ENCODE data around the gene TMEM52B.
"Not testable (repeated sequence)": the region's sequence is repeated elsewhere in the genome, so short reads cannot be mapped to it uniquely, and the experiment has no call there.

TMEM52B gene

GRCh38 chr12:10194160-10194670 lies 15.4 kb downstream of the TMEM52B start:
- Histone ChIP-seq H3K23ac (ENCODE audit: low read length in 2 of 2) (no peak overlapping the region), H2AK5ac (ENCODE audit: low read length, severe bottlenecking) (no peak overlapping the region), H2AFZ (ENCODE audit: low read depth, low read length) (no peak overlapping the region), H3K4me3 (ENCODE audit: insufficient read depth in 1 of 2, low read depth in 1 of 2, low read length in 2 of 2) (no peak overlapping the region), H3K4me1 (ENCODE audit: control insufficient read depth, insufficient read depth, low read depth, low read length) (peaks cover 4% of the 10 kb centered on the region), H3K18ac (ENCODE audit: low read depth in 1 of 2, low read length in 2 of 2) (no peak overlapping the region), H2BK15ac (ENCODE audit: low read depth, poor library complexity, severe bottlenecking) (no peak overlapping the region), H3K4me2 (ENCODE audit: low read length, poor library complexity, severe bottlenecking) (no peak overlapping the region), H3K14ac (ENCODE audit: low read length in 2 of 2) (no peak overlapping the region), H3K79me1 (replicated peaks; ENCODE audit: low read length, poor library complexity, severe bottlenecking) (no peaks in the 10 kb centered on the region), H2BK12ac (ENCODE audit: low read length in 2 of 2) (no peak overlapping the region), H3K9ac (ENCODE audit: low read length) (no peak overlapping the region), H3K36me3 (ENCODE audit: control insufficient read depth in 1 of 2, insufficient read depth in 2 of 2, low read depth in 1 of 2, low read length in 2 of 2) (no peaks in the 10 kb centered on the region), H2BK120ac (ENCODE audit: low read depth, low read length) (no peak overlapping the region), H3K4ac (ENCODE audit: low read depth in 1 of 2, low read length in 2 of 2) (no peak overlapping the region), H3K27me3 (ENCODE audit: control insufficient read depth in 1 of 2, insufficient read depth in 1 of 2, low read length in 2 of 2) (no peaks in the 10 kb centered on the region), H3K9me3 (ENCODE audit: control insufficient read depth, low read length) (no peaks in the 10 kb centered on the region), H4K8ac (ENCODE audit: low read length) (no peak overlapping the region), H4K91ac (ENCODE audit: low read length) (no peak overlapping the region), H2BK5ac (ENCODE audit: low read depth, low read length, poor library complexity, severe bottlenecking) (no peak overlapping the region), H3K27ac (ENCODE audit: low read length, poor library complexity, severe bottlenecking) (no peak overlapping the region)
- DNase-seq: no peak
- WGBS: 75% methylated on average over 3 of the region's 3 CpGs

- H3K14ac ChIP-seq (ENCODE audit: low read length in 2 of 2): no peak overlapping the region
- H4K8ac ChIP-seq (ENCODE audit: low read length): no peak overlapping the region
- no peaks in the 10 kb centered on the region for H3K79me1 ChIP-seq (replicated peaks; ENCODE audit: low read length, poor library complexity, severe bottlenecking)
- H4K91ac ChIP-seq (ENCODE audit: low read length): no peak overlapping the region
- H3K18ac ChIP-seq (ENCODE audit: low read depth in 1 of 2, low read length in 2 of 2): no peak overlapping the region
- H2AFZ ChIP-seq (ENCODE audit: low read depth, low read length): no peak overlapping the region
- H2AK5ac ChIP-seq (ENCODE audit: low read length, severe bottlenecking): no peak overlapping the region
- no peak overlapping the region for H3K4me2 ChIP-seq (ENCODE audit: low read length, poor library complexity, severe bottlenecking)
- H3K4ac ChIP-seq (ENCODE audit: low read depth in 1 of 2, low read length in 2 of 2): no peak overlapping the region
- no peaks in the 10 kb centered on the region for H3K9me3 ChIP-seq (ENCODE audit: control insufficient read depth, low read length)
- WGBS: 90% methylated on average over 10 of the region's 10 CpGs
- H2BK12ac ChIP-seq (ENCODE audit: low read length in 2 of 2): no peak overlapping the region
- H2BK15ac ChIP-seq (ENCODE audit: low read depth, poor library complexity, severe bottlenecking): no peak overlapping the region
- no peak overlapping the region for H2BK5ac ChIP-seq (ENCODE audit: low read depth, low read length, poor library complexity, severe bottlenecking)
- no peaks in the 10 kb centered on the region for H3K27me3 ChIP-seq (ENCODE audit: control insufficient read depth in 1 of 2, insufficient read depth in 1 of 2, low read length in 2 of 2)
- DNase-seq: no peak
- H3K4me3 ChIP-seq (ENCODE audit: insufficient read depth in 1 of 2, low read depth in 1 of 2, low read length in 2 of 2): no peak overlapping the region
- no peak overlapping the region for H3K23ac ChIP-seq (ENCODE audit: low read length in 2 of 2)
- no peak overlapping the region for H3K27ac ChIP-seq (ENCODE audit: low read length, poor library complexity, severe bottlenecking)
- H3K9ac ChIP-seq (ENCODE audit: low read length): no peak overlapping the region
- no peaks in the 10 kb centered on the region for H3K36me3 ChIP-seq (ENCODE audit: control insufficient read depth in 1 of 2, insufficient read depth in 2 of 2, low read depth in 1 of 2, low read length in 2 of 2)
- H3K4me1 ChIP-seq (ENCODE audit: control insufficient read depth, insufficient read depth, low read depth, low read length): peaks cover 1% of the 10 kb centered on the region
- no peak overlapping the region for H2BK120ac ChIP-seq (ENCODE audit: low read depth, low read length)
Observed at GRCh38 chr12:10196210-10196609, 17.4 kb downstream of the TMEM52B start.

GRCh38 chr12:10197879-10198278 lies 19.0 kb downstream of the TMEM52B start:
- Histone ChIP-seq H3K23ac (ENCODE audit: low read length in 2 of 2) (no peak overlapping the region), H3K36me3 (ENCODE audit: control insufficient read depth in 1 of 2, insufficient read depth in 2 of 2, low read depth in 1 of 2, low read length in 2 of 2) (no peaks in the 10 kb centered on the region), H2BK15ac (ENCODE audit: low read depth, poor library complexity, severe bottlenecking) (no peak overlapping the region), H2AK5ac (ENCODE audit: low read length, severe bottlenecking) (no peak overlapping the region), H4K91ac (ENCODE audit: low read length) (no peak overlapping the region), H3K4me2 (ENCODE audit: low read length, poor library complexity, severe bottlenecking) (no peak overlapping the region), H2BK12ac (ENCODE audit: low read length in 2 of 2) (no peak overlapping the region), H3K4ac (ENCODE audit: low read depth in 1 of 2, low read length in 2 of 2) (no peak overlapping the region), H3K4me1 (ENCODE audit: control insufficient read depth, insufficient read depth, low read depth, low read length) (no peaks in the 10 kb centered on the region), H3K9ac (ENCODE audit: low read length) (no peak overlapping the region), H4K8ac (ENCODE audit: low read length) (no peak overlapping the region), H3K27me3 (ENCODE audit: control insufficient read depth in 1 of 2, insufficient read depth in 1 of 2, low read length in 2 of 2) (no peaks in the 10 kb centered on the region), H3K4me3 (ENCODE audit: insufficient read depth in 1 of 2, low read depth in 1 of 2, low read length in 2 of 2) (no peak overlapping the region), H3K18ac (ENCODE audit: low read depth in 1 of 2, low read length in 2 of 2) (no peak overlapping the region), H2BK120ac (ENCODE audit: low read depth, low read length) (no peak overlapping the region), H2BK5ac (ENCODE audit: low read depth, low read length, poor library complexity, severe bottlenecking) (no peak overlapping the region), H3K79me1 (replicated peaks; ENCODE audit: low read length, poor library complexity, severe bottlenecking) (no peaks in the 10 kb centered on the region), H3K27ac (ENCODE audit: low read length, poor library complexity, severe bottlenecking) (no peak overlapping the region), H3K9me3 (ENCODE audit: control insufficient read depth, low read length) (no peaks in the 10 kb centered on the region), H3K14ac (ENCODE audit: low read length in 2 of 2) (no peak overlapping the region), H2AFZ (ENCODE audit: low read depth, low read length) (no peak overlapping the region)
- no peak for DNase-seq
- WGBS: 93% methylated on average over 4 of the region's 5 CpGs

GRCh38 chr12:10204495-10204894 lies 25.7 kb downstream of the TMEM52B start:
- H2BK12ac ChIP-seq (ENCODE audit: low read length in 2 of 2); H2AK5ac ChIP-seq (ENCODE audit: low read length, severe bottlenecking); H3K23ac ChIP-seq (ENCODE audit: low read length in 2 of 2); H3K27me3 ChIP-seq (ENCODE audit: control insufficient read depth in 1 of 2, insufficient read depth in 1 of 2, low read length in 2 of 2); H3K9ac ChIP-seq (ENCODE audit: low read length); H3K27ac ChIP-seq (ENCODE audit: low read length, poor library complexity, severe bottlenecking); H3K4me3 ChIP-seq (ENCODE audit: insufficient read depth in 1 of 2, low read depth in 1 of 2, low read length in 2 of 2); H2BK120ac ChIP-seq (ENCODE audit: low read depth, low read length); H3K14ac ChIP-seq (ENCODE audit: low read length in 2 of 2); H4K8ac ChIP-seq (ENCODE audit: low read length); H3K36me3 ChIP-seq (ENCODE audit: control insufficient read depth in 1 of 2, insufficient read depth in 2 of 2, low read depth in 1 of 2, low read length in 2 of 2); DNase-seq; H2AFZ ChIP-seq (ENCODE audit: low read depth, low read length); H3K18ac ChIP-seq (ENCODE audit: low read depth in 1 of 2, low read length in 2 of 2); H2BK5ac ChIP-seq (ENCODE audit: low read depth, low read length, poor library complexity, severe bottlenecking); H3K79me1 ChIP-seq (replicated peaks; ENCODE audit: low read length, poor library complexity, severe bottlenecking); H3K4me1 ChIP-seq (ENCODE audit: control insufficient read depth, insufficient read depth, low read depth, low read length); H3K4me2 ChIP-seq (ENCODE audit: low read length, poor library complexity, severe bottlenecking); H4K91ac ChIP-seq (ENCODE audit: low read length); H3K4ac ChIP-seq (ENCODE audit: low read depth in 1 of 2, low read length in 2 of 2); H3K9me3 ChIP-seq (ENCODE audit: control insufficient read depth, low read length); H2BK15ac ChIP-seq (ENCODE audit: low read depth, poor library complexity, severe bottlenecking): not testable (repeated sequence)
- 100% methylated on average over 2 of the region's 2 CpGs for WGBS
